Measurements from ENCODE around the gene POGK. TPM values are rescaled to one million over a fixed set of nuclear protein-coding genes. Genes with fewer than 3 reads are reported as not detected.

Gene POGK
- total RNA-seq, 1 experiment from 2014 or later: 45.7 TPM

- H4K20me1 ChIP-seq (ENCODE audit: insufficient read depth, low read depth, low read length): no peaks in the 10 kb centered on the region
- no peak overlapping the region for H3K4me2 ChIP-seq (ENCODE audit: low read depth, low read length, poor library complexity, severe bottlenecking)
- no peak overlapping the region for H3K9ac ChIP-seq (ENCODE audit: low read length)
- H2AFZ ChIP-seq (ENCODE audit: low read length): no peak overlapping the region
- H3K79me2 ChIP-seq (ENCODE audit: low read length): no peaks in the 10 kb centered on the region
- H3K27ac ChIP-seq (ENCODE audit: low read length): no peak overlapping the region
- H3K4me3 ChIP-seq (ENCODE audit: low read length): no peak overlapping the region
- no peaks in the 10 kb centered on the region for H3K36me3 ChIP-seq (ENCODE audit: insufficient read depth, low read length)
- peaks cover 27% of the 10 kb centered on the region for H3K4me1 ChIP-seq (ENCODE audit: low read length)
- no peaks in the 10 kb centered on the region for H3K9me2 ChIP-seq (replicated peaks; ENCODE audit: insufficient read depth, low read length)
- H3K27me3 ChIP-seq (ENCODE audit: low read length): no peaks in the 10 kb centered on the region
- H3K9me3 ChIP-seq (ENCODE audit: low read length): no peaks in the 10 kb centered on the region
- DNase-seq: no peak
Measured at GRCh38 chr1:166900987-166901386, 61.7 kb downstream of the POGK start.

GRCh38 chr1:166902279-166902678, 63.0 kb downstream of the POGK start:
- Histone ChIP-seq H3K36me3 (ENCODE audit: insufficient read depth, low read length) (no peaks in the 10 kb centered on the region), H3K9ac (ENCODE audit: low read length) (no peak overlapping the region), H3K4me1 (ENCODE audit: low read length) (peaks cover 27% of the 10 kb centered on the region), H3K27me3 (ENCODE audit: low read length) (no peaks in the 10 kb centered on the region), H3K9me3 (ENCODE audit: low read length) (no peaks in the 10 kb centered on the region), H3K4me3 (ENCODE audit: low read length) (no peak overlapping the region), H3K4me2 (ENCODE audit: low read depth, low read length, poor library complexity, severe bottlenecking) (no peak overlapping the region), H3K79me2 (ENCODE audit: low read length) (no peaks in the 10 kb centered on the region), H3K9me2 (replicated peaks; ENCODE audit: insufficient read depth, low read length) (no peaks in the 10 kb centered on the region), H2AFZ (ENCODE audit: low read length) (no peak overlapping the region), H4K20me1 (ENCODE audit: insufficient read depth, low read depth, low read length) (no peaks in the 10 kb centered on the region), H3K27ac (ENCODE audit: low read length) (no peak overlapping the region)
- no peak for DNase-seq

- H4K20me1 ChIP-seq (ENCODE audit: insufficient read depth, low read depth, low read length): no peaks in the 10 kb centered on the region
Measured at GRCh38 chr1:166903232-166903631, 64.0 kb downstream of the POGK start.

GRCh38 chr1:166905136-166905535, 65.9 kb downstream of the POGK start:
- Histone ChIP-seq H3K4me1 (ENCODE audit: low read length) (peaks cover 39% of the 10 kb centered on the region), H3K9ac (ENCODE audit: low read length) (no peak overlapping the region), H3K79me2 (ENCODE audit: low read length) (no peaks in the 10 kb centered on the region), H2AFZ (ENCODE audit: low read length) (no peak overlapping the region), H3K36me3 (ENCODE audit: insufficient read depth, low read length) (no peaks in the 10 kb centered on the region), H4K20me1 (ENCODE audit: insufficient read depth, low read depth, low read length) (no peaks in the 10 kb centered on the region), H3K9me3 (ENCODE audit: low read length) (no peaks in the 10 kb centered on the region), H3K4me2 (ENCODE audit: low read depth, low read length, poor library complexity, severe bottlenecking) (no peak overlapping the region), H3K9me2 (replicated peaks; ENCODE audit: insufficient read depth, low read length) (no peaks in the 10 kb centered on the region), H3K27me3 (ENCODE audit: low read length) (no peaks in the 10 kb centered on the region), H3K4me3 (ENCODE audit: low read length) (no peak overlapping the region), H3K27ac (ENCODE audit: low read length) (no peak overlapping the region)
- no peak for DNase-seq

More at GRCh38 chr1:166903232-166903631, 64.0 kb downstream of the POGK start:
- Histone ChIP-seq H3K9ac (ENCODE audit: low read length) (no peak overlapping the region), H3K27ac (ENCODE audit: low read length) (no peak overlapping the region), H3K4me2 (ENCODE audit: low read depth, low read length, poor library complexity, severe bottlenecking) (no peak overlapping the region), H3K27me3 (ENCODE audit: low read length) (no peaks in the 10 kb centered on the region), H3K36me3 (ENCODE audit: insufficient read depth, low read length) (no peaks in the 10 kb centered on the region), H3K9me2 (replicated peaks; ENCODE audit: insufficient read depth, low read length) (no peaks in the 10 kb centered on the region), H3K79me2 (ENCODE audit: low read length) (no peaks in the 10 kb centered on the region), H3K4me1 (ENCODE audit: low read length) (peaks cover 34% of the 10 kb centered on the region), H3K9me3 (ENCODE audit: low read length) (no peaks in the 10 kb centered on the region), H3K4me3 (ENCODE audit: low read length) (no peak overlapping the region), H2AFZ (ENCODE audit: low read length) (no peak overlapping the region)
- no peak for DNase-seq

- Histone ChIP-seq H3K9me2 (replicated peaks; ENCODE audit: insufficient read depth, low read length) (no peaks in the 10 kb centered on the region), H4K20me1 (ENCODE audit: insufficient read depth, low read depth, low read length) (no peaks in the 10 kb centered on the region), H3K27ac (ENCODE audit: low read length) (no peak overlapping the region), H2AFZ (ENCODE audit: low read length) (no peak overlapping the region), H3K9me3 (ENCODE audit: low read length) (peaks cover under 1% of the 10 kb centered on the region; the same call in 1 of the 2 replicates), H3K36me3 (ENCODE audit: insufficient read depth, low read length) (no peaks in the 10 kb centered on the region), H3K4me2 (ENCODE audit: low read depth, low read length, poor library complexity, severe bottlenecking) (no peak overlapping the region), H3K9ac (ENCODE audit: low read length) (no peak overlapping the region), H3K79me2 (ENCODE audit: low read length) (no peaks in the 10 kb centered on the region), H3K4me3 (ENCODE audit: low read length) (no peak overlapping the region), H3K4me1 (ENCODE audit: low read length) (peaks cover 42% of the 10 kb centered on the region), H3K27me3 (ENCODE audit: low read length) (no peaks in the 10 kb centered on the region)
- no peak for DNase-seq
Measured at GRCh38 chr1:166905900-166906299, 66.6 kb downstream of the POGK start.

Other genes starting within 250 kb of the POGK start
- 14.1 and 26.6 TPM in 2 replicates for gene TADA1, start 36.8 kb downstream of the POGK start, total RNA-seq (2014; rRNA removed; shearing (Covaris generic); ENCODE audit: low replicate concordance)
- 8.0 and 30.7 TPM in 2 replicates for gene ILDR2, start 136.1 kb downstream of the POGK start, total RNA-seq (2014; rRNA removed; shearing (Covaris generic); ENCODE audit: low replicate concordance)
- 0.63 and 1.7 TPM in 2 replicates for gene MAEL, start 149.8 kb downstream of the POGK start, total RNA-seq (2014; rRNA removed; shearing (Covaris generic); ENCODE audit: low replicate concordance)